HG02870 (cell line): ENCODE data around the gene HBQ1.
"Not testable (repeated sequence)": the region's sequence is repeated elsewhere in the genome, so short reads cannot be mapped to it uniquely, and the experiment has no call there.

Experiments used
- ATAC-seq: cut with Tn5 transposase; IDR thresholded peaks from one replicate; pipeline ENCODE4 v1.9.1; 2021; ENCODE audit warnings: mild to moderate bottlenecking, moderate library complexity; ENCODE audit not compliant: unreplicated experiment

Gene HBQ1

DNA sequence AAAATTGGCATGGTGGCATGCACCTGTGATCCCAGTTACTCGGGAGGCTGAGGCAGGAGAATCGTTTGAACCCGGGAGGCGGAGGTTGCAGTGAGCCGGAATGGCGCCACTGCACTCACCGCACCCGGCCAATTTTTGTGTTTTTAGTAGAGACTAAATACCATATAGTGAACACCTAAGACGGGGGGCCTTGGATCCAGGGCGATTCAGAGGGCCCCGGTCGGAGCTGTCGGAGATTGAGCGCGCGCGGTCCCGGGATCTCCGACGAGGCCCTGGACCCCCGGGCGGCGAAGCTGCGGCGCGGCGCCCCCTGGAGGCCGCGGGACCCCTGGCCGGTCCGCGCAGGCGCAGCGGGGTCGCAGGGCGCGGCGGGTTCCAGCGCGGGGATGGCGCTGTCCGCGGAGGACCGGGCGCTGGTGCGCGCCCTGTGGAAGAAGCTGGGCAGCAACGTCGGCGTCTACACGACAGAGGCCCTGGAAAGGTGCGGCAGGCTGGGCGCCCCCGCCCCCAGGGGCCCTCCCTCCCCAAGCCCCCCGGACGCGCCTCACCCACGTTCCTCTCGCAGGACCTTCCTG is at the start of gene HBQ1:
TSS of gene HBQ1 (plus strand) at position 359 of the 575 bp plus-strand sequence. CDS start at position 387, 28 bp downstream.
- ATAC-seq: no peak

DNA sequence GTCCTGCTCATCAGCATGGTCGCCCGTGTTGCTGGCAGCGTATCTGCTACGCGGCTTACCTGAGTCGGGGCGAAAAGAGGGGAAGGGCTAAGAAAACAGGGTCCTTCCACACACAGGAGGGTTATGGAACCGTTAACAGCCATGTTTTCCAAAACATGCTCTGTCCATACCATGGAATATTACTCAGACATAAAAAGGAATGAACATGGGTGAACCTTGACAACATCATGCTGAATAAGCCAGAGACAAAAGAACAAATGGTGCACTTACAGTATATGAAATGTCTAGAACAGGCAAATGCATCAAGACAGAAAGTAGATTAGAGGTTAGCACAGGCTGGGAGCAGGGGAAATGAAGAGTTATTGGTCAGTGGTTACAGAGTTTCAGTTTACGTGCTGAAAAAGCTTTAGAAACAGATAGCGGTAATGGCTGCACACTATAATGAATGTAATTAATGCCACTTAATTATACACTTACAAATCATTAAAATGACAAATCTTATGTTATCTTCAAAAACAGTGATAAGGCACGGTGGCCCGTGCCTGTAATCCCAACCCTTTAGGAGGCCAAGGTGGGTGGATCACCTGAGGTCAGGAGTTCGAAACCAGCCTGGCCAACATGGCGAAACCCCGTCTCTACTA is 49.6 kb upstream of the HBQ1 start:
- no peak for ATAC-seq

DNA sequence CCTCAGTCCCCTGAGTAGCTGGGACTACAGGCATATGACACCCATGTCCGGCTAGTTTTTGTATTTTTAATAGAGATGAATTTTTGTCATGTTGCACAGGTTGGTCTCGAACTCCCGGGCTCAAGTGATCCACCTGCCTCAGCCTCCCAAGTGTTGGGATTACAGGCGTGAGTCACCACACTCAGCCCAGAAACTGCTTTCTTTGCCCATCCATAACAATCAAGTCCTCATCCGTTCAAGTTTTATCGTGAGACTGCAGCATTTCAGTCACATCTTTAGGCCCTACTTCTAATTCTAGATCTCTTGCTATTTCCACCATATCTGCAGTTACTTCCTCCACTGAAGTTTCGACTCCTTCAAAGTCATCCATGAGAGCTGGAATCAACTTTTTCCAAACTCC is 48.1 kb upstream of the HBQ1 start:
- no peak for ATAC-seq

DNA sequence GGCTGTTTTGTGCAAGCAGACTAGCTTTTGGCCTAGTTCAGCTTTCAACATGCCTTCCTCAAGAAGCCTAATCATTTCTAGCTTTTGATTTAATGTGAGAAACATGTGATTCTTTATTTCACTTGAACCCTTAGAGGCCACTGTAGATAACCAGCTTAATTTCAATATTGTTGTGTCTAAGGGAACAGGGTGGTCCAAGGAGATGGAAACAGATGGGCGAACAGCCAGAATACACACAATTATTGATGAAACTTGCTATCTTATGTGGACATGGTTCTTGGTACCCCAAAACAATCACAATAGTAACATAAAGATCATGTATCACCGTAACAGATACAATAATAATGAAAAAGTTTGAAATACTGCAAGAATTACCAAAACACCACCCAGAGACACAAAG is 46.5 kb upstream of the HBQ1 start:
- no peak for ATAC-seq

DNA sequence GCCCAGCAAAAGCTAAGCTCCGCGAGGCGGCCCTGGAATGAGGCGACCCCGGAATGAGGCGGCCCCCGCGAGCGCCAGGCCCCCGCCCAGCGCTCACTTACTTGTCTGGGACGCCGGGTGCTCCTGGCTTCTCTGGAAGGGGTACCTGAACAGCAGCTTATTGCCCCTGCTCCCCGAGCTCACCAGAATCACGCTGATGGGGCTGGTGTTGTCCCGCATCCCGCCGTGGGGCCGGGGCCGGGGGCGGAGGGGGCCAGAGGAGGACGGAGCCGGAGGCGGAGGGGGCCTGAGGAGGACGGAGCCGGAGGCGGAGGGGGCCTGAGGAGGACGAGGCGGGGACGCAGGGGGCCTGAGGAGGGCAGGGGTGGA is 42.2 kb upstream of the HBQ1 start:
- no peak for ATAC-seq

DNA sequence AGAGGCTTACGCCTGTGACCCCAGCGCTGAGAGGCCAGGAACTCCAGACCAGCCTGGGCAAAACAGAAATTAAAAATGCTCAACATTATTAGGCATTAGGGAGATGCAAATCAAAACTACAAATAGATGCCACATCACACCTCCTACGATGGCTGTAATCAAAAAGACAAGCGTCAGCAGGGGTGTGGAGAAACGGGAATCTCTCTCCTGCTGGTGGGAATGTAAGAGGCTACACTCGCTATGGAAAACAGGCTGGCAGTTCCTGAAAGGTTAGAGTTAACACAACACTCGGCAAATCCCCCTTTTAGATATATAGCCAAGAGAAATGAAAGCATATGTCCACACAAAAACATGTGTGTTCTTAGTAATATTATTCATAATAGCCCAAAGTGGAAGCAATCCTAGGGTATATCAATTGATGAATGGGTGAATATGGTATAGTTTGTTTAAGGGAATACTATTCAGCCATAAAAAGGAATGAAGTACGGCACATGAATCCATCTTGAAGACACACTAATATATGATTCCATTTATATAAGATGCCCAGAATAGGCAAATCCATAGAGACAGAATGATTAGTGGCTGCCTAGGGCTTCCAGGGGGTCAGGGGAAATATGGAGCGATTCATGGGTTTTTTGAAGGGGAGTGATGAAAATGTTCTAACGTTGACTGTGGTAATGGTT is 39.9 kb upstream of the HBQ1 start:
- no peak for ATAC-seq

DNA sequence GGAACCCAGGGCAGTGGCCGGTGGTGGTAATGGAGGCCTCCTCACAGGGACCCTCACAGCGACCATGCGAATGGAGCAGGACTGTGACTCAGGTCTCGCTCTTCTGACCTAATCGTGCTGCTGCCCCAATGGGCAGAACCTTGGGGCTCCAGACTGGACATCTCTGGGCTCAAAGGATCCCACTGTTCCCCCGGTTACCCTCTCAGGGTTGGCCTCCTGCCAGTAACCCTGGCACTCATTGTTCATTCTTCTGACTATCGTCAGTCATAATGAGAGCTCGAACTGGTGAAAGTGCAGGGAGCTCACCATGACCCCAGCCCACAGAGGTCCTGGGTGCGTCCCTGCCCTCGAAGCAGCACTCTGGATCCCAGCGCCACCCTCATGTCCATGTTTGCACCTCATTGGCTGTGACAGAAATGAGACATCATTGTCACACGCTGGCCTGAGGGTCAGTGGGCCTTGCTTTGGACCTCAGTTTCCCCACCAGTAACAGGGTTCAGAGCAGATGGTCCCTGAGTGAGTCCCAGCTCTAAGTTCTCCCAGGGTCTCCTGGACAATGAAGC is 37.8 kb upstream of the HBQ1 start:
- no peak for ATAC-seq

DNA sequence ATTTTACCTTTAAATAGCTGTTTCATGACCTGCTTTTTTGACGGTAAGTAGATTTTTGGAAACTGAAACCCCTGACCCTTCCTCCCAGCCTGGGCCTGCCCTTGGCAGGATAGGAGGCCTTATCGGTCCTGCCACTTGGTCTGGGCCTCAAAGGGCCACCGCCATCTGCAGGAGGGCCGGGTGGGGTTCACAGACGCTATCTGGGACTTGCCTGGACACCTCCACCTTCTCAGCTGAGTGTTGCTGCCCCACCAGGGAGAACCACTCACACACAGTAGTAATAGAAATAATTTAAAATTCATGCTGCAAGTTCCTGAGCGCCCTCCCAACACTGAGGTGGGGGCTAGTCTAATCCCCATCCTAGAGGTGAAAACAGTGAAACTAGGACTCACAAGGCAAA is 37.2 kb upstream of the HBQ1 start:
- ATAC-seq: no peak

DNA sequence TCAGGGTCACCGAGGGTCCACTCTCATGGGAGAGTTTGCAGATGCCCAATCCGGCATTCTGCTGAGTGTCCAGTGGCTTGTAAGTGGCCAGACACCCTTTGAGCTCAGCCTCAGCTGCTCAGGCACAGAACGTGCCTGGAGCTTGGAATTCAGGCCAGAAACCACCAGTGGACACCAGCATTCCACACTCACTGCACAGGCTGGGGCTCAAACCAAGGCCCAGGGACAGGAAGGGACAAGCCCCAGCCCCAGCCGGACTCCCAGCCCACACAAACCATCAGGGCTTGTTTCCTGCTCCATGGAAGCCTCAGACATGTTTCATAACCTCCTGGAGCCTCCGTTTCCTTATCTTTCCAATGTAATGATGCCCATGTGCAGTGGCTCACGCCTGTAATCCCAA is 36.8 kb upstream of the HBQ1 start:
- ATAC-seq: no peak

DNA sequence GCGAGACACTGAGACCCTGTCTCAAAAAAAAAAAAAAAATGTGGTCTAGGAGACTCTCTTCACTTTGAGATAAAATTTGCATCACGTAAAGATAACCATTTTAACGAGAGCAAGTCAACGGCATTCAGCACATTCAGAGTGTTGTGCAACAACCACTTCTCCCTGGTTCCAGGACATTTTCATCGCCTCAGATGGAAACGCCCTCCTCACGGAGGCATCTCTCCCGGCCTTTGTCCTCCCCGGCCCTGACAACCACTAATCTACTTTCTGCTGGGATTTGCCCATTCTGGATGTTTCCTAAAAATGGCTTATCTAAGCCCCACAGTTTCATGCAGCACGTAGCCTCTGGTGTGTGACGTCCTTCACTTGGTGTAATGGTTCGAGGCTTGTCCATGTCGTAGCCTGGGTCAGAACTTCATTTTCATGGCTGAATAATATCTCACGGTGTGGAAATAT is 35.4 kb upstream of the HBQ1 start:
- no peak for ATAC-seq

DNA sequence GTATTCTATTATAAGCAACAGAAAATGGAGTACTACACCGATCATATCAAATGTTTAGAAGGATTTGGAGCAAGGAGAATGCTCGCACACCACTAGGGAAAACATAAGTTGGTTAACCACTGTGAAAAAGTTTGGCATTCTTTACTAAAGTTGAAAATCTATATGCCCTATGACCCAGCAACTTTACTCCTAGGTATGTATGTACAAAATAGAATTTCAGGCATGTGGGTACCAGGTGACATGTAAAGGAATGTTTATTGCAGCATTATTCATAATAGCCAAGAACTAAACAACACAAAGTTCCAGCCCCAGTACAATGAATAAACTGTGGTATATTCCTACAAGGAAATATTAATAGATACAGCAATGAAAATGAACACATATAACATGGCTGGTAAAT is 33.6 kb upstream of the HBQ1 start:
- no peak for ATAC-seq

DNA sequence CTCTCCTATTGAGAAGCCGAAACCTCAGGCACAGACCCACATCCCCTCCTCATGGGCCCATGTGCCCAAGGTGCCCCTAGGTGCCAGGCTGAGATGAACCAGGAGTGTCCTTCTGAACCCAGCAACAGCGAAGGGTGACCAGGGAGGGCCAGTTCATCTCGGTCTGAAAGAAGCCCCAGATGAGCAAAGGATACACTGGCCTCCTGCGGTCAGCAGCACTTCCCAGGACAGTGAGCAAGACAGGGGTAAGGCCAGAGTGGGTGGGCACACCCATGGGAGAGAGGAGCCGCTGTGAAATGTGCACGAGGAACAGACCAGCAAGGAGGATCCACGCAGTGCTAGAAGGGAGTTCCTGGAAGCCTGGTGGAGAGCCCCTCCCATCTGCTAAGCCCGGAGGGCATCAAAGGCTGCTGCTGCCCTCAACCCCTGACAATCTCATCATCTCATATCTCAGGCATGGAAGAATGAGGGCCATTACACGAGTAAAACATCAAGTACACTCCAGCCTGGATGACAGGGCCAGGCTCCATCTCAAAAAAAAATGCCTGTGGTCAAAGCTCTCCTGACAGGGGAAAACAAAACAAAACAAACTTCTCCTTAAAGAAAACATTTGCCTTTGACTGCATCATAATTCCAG is 31.1 kb upstream of the HBQ1 start:
- no peak for ATAC-seq

DNA sequence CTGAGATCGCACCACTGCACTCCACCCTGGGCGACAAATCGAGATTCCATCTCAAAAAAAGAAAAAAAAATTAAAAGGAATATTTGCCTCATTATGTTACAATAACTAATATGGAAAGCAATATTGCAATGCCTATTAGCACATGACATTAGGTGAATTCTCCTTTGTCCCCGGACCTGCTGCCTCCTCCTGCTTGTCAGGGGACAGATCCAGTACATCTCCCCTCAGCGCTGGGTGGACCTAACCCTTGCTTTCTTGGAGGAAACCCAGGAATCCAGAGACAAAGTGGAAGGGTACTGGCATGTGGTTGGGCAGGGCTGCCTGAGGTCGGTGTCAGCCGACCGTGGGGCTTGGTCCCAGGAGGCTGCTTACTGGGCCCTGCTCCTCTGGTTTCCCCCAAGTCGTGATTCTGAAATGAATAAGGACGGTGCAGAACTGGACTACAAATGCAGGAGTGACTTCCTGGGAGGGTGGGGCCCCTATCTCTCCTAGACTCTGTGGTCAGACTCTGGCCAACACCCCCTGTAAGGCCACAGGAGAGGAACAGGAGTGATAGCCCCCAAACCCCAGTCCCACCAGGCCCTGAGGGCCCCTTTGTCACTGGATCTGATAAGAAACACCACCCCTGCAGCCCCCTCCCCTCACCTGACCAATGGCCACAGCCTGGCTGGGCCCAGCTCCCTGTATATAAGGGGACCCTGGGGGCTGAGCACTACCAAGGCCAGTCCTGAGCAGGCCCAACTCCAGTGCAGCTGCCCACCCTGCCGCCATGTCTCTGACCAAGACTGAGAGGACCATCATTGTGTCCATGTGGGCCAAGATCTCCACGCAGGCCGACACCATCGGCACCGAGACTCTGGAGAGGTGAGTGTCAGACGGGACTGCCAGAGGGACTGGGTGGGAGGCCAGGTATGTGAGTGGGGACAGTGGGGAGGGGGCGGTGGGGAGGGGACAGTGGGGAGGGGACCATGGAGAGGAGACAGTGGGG is 27.8 kb upstream of the HBQ1 start, which contains the start of gene HBZ:
TSS of gene HBZ (plus strand) at position 504 of the 988 bp plus-strand sequence. CDS start at position 770, 266 bp downstream.
- no peak for ATAC-seq

DNA sequence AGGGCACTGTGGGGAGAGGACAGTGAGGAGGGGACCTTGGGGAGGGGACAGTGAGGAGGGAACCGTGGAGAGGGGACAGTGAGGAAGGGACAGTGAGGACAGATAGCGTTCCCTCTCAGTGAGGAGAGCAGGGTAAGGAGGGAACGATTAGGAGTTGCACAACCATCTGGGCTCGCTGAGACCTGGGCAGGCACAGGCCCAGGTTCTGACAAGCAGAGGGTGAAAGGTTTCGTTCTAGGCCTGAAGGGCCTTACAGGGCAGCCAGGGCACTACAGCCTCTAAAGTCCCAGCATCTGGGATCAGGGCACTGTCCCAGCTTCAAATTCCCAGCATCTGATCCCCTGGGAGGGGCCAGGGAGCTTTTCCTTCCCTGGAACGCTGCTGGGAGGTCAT is 27.1 kb upstream of the HBQ1 start:
- not testable (repeated sequence) for ATAC-seq

DNA sequence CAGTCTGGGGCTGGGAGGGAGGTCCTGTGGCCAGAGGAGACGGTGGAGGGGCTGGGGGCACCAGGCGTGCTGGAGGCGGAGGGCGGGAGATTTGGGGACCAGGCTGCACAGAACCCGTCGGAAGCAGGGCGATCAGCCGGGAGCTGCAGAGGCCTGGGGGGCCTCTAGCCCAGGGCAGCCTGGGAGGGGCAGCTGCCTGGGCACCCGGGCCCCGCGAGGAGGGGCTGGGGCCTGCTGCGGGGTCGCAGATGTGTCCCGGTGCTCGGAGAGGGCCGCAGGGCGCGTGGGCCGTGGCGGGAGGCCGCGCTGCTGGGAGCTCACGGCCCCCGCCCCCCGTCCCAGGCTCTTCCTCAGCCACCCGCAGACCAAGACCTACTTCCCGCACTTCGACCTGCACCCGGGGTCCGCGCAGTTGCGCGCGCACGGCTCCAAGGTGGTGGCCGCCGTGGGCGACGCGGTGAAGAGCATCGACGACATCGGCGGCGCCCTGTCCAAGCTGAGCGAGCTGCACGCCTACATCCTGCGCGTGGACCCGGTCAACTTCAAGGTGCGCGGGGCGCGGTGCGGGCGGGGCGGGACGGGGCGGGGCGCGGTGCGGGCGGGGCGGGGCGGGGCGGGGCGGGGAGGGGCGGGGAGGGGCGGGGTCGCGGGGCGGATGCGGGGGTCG is 26.6 kb upstream of the HBQ1 start:
- ATAC-seq: not testable (repeated sequence)

DNA sequence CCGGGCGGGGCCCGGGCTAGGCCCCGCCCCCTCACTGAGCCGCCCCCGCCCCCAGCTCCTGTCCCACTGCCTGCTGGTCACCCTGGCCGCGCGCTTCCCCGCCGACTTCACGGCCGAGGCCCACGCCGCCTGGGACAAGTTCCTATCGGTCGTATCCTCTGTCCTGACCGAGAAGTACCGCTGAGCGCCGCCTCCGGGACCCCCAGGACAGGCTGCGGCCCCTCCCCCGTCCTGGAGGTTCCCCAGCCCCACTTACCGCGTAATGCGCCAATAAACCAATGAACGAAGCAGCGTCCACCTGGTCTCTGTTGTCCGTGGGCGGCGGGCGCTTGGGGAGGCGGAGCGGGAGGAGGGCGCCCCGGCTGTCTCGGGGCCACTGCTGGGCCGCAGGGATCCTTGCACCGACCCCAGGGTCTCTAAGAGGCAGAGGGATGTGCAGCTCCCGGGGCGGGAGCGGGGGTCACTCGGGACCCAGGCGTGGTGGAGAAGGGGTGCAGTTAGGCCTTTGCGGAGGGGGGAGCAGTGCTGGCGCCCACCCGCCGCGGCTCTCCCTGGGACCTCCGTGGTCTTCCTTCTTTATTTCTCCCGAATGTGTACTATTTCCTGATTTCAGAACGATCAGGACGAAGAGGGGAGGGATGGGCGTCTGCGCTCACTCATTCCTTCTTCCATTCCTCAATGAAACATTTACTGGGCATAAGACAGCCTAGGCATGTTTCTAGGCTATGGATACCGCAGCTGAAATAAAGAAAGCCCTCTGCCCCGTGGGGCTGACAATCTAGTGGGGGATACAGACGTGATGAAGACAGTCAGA is 25.8 kb upstream of the HBQ1 start:
- ATAC-seq: no peak

DNA sequence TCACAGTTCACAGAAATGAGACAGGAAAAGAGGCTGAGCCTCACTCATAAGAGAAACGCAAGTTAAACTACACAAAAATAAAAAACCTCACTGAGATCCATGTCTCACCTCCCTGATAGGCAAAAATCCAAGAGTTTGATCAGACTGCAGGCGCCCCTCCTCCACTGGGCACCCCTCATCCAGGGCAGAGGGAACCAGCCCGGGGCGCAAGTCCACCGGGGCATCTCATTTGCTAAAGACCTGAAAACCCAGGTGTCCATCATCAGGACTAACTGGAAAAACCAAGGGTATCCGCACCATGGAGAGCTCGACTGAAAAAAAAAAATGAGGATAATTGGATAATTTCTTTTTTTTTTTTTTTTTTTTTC is 25.2 kb upstream of the HBQ1 start:
- ATAC-seq: no peak

DNA sequence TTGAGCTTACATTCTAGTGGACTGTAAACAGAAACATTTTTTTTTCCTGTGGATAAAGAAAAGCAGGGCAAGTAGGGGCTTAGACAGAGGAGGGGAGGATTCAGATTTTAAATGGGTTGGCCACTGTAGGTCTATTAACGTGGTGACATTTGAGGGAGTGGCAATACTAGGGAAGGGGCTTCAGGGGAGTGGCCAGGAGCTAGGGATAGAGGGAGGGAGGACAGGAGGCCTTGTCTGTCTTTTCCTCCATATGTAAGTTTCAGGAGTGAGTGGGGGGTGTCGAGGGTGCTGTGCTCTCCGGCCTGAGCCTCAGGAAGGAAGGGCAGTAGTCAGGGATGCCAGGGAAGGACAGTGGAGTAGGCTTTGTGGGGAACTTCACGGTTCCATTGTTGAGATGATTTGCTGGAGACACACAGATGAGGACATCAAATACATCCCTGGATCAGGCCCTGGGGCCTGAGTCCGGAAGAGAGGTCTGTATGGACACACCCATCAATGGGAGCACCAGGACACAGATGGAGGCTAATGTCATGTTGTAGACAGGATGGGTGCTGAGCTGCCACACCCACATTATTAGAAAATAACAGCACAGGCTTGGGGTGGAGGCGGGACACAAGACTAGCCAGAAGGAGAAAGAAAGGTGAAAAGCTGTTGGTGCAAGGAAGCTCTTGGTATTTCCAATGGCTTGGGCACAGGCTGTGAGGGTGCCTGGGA is 21.0 kb upstream of the HBQ1 start:
- no peak for ATAC-seq
